Endodermal cell (in vitro differentiated cells): ENCODE data around the gene VAV2. TPM values are rescaled to one million over a fixed set of nuclear protein-coding genes. Genes with fewer than 3 reads are reported as not detected.

Source experiments
- DNase-seq: peaks from one replicate; pipeline ENCODE4 v3.0.0-alpha.2; 2017
- H3K27ac ChIP-seq: 2 replicates; pipeline ENCODE4 v1.5.1; 2013; ENCODE audit warnings: mild to moderate bottlenecking, low read depth, low read length, moderate library complexity
- H3K27me3 ChIP-seq: 2 replicates; pipeline ENCODE4 v1.6.1; 2013; ENCODE audit warnings: mild to moderate bottlenecking, low read length, moderate library complexity; ENCODE audit not compliant: insufficient read depth, control insufficient read depth, poor library complexity, severe bottlenecking
- H3K36me3 ChIP-seq: 2 replicates; pipeline ENCODE4 v1.7.0; 2013; ENCODE audit warnings: mild to moderate bottlenecking, low read length, moderate library complexity; ENCODE audit not compliant: control insufficient read depth, insufficient read depth
- H3K4me1 ChIP-seq: one replicate; pipeline ENCODE4 v1.7.0; 2013; ENCODE audit warnings: low read length; ENCODE audit not compliant: control insufficient read depth, insufficient read depth
- H3K4me3 ChIP-seq: 2 replicates; pipeline ENCODE4 v1.5.1; 2013; ENCODE audit warnings: mild to moderate bottlenecking, low read length, moderate library complexity
- H3K9ac ChIP-seq: 2 replicates; pipeline ENCODE4 v1.6.1; 2013; ENCODE audit warnings: mild to moderate bottlenecking, low read length, moderate library complexity; ENCODE audit not compliant: poor library complexity, severe bottlenecking; ENCODE audit errors: extremely low read depth
- H3K9me3 ChIP-seq: 2 replicates; pipeline ENCODE4 v1.6.1; 2013; ENCODE audit warnings: mild to moderate bottlenecking, low read length, moderate library complexity; ENCODE audit not compliant: control insufficient read depth
- H3K27ac Mint-ChIP-seq: 2 replicates; pipeline ENCODE4 v1.8.0; 2020; ENCODE audit warnings: mixed read lengths
- H3K27me3 Mint-ChIP-seq: 2 replicates; pipeline ENCODE4 v1.8.0; 2021; ENCODE audit warnings: mild to moderate bottlenecking, mixed read lengths; ENCODE audit not compliant: insufficient read depth
- H3K36me3 Mint-ChIP-seq: 2 replicates; pipeline ENCODE4 v1.8.0; 2020; ENCODE audit warnings: low read depth, mixed read lengths
- H3K4me1 Mint-ChIP-seq: 2 replicates; pipeline ENCODE4 v1.8.0; 2020; ENCODE audit warnings: mixed read lengths
- H3K4me3 Mint-ChIP-seq: 2 replicates; pipeline ENCODE4 v1.8.0; 2020; ENCODE audit warnings: mild to moderate bottlenecking, moderate library complexity, mixed read lengths
- H3K9me3 Mint-ChIP-seq: 2 replicates; pipeline ENCODE4 v1.8.0; 2020; ENCODE audit warnings: mild to moderate bottlenecking, mixed read lengths
- WGBS, 2 experiments: methylation state at CpG; one replicate each; pipeline versions ENCODE4 v1.1.5 to v1.1.7; 2013; ENCODE audit warnings: missing lambda C conversion rate in 2 of 2, mixed read lengths in 1 of 2; ENCODE audit not compliant: insufficient coverage in 1 of 2, insufficient read length in 1 of 2; 5-methylcytosine and 5-hydroxymethylcytosine counted together
- total RNA-seq, 2 donors: library from RNA; stranded (reverse); fragmentation: NEBNext Ultra II Directional in 1 of 2; extraction: Animal tissue kit (Norgen Biotek cat#: 25700) in 1 of 2; gene quantifications; 2 replicates in 1 of 2; 3 replicates in 1 of 2; pipeline ENCODE4 v1.2.1, GENCODE V29; 2021
- TF ChIP-seq, protein P1 (sequence below): fragments of 200-600 bp; sonication (generic); conservative IDR thresholded peaks from 2 replicates; pipeline ENCODE4 v1.5.0; 2021; ENCODE audit warnings: antibody characterized with exemption, mild to moderate bottlenecking

VAV2 gene
- total RNA-seq, 2 donors from 2014 or later, result 29.8 to 35.9 TPM

GRCh38 chr9:133979273-133979920 lies 12.7 kb downstream of the VAV2 start:
- no peak for DNase-seq

DNA sequence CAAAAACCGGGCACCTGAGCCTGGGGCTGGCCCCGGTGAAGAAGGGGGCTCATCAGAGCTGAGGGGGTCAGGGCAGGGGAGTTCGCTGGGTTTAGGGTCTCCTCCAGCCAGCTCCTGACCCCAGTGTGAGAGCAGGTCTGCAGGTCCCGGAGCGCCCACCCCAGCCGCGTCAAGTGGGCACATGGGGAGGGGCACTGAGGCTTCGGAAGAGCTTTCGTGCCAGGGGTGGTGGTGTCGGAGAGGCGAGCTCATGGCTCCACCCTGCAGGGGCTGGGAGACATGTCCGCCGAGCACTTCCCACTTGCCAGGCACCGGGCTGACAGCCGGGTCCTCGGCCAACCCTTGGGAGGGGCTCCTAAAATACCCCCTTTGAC lies 13.2 kb downstream of the VAV2 start:
- WGBS, 2 experiments, result 92 to 93% methylated on average over 16 of the region's 16 CpGs
- H3K27ac Mint-ChIP-seq, result peak overlapping the region; percentile 10

More at GRCh38 chr9:133979273-133979920, 12.7 kb downstream of the VAV2 start:
- no peaks in the 10 kb centered on the region for H3K9me3 Mint-ChIP-seq
- H3K4me3 Mint-ChIP-seq, result no peak overlapping the region
- H3K27me3 Mint-ChIP-seq, result no peaks in the 10 kb centered on the region
- no peaks in the 10 kb centered on the region for H3K4me1 ChIP-seq
- H3K36me3 Mint-ChIP-seq, result no peaks in the 10 kb centered on the region
- H3K4me3 ChIP-seq, result no peak overlapping the region
- no peak overlapping the region for H3K27ac Mint-ChIP-seq
- no peaks in the 10 kb centered on the region for H3K36me3 ChIP-seq
- H3K9ac ChIP-seq, result no peak overlapping the region
- TF ChIP-seq, protein P1, sequence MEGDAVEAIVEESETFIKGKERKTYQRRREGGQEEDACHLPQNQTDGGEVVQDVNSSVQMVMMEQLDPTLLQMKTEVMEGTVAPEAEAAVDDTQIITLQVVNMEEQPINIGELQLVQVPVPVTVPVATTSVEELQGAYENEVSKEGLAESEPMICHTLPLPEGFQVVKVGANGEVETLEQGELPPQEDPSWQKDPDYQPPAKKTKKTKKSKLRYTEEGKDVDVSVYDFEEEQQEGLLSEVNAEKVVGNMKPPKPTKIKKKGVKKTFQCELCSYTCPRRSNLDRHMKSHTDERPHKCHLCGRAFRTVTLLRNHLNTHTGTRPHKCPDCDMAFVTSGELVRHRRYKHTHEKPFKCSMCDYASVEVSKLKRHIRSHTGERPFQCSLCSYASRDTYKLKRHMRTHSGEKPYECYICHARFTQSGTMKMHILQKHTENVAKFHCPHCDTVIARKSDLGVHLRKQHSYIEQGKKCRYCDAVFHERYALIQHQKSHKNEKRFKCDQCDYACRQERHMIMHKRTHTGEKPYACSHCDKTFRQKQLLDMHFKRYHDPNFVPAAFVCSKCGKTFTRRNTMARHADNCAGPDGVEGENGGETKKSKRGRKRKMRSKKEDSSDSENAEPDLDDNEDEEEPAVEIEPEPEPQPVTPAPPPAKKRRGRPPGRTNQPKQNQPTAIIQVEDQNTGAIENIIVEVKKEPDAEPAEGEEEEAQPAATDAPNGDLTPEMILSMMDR, result no peak
- H3K4me1 Mint-ChIP-seq, result peaks cover 10% of the 10 kb centered on the region
- H3K27me3 ChIP-seq, result no peaks in the 10 kb centered on the region
- 80 to 89% methylated on average over 19 to 37 of the region's 37 CpGs for WGBS, 2 experiments
- H3K9me3 ChIP-seq, result no peaks in the 10 kb centered on the region
- peak overlapping the region; percentile 60 for H3K27ac ChIP-seq

DNA sequence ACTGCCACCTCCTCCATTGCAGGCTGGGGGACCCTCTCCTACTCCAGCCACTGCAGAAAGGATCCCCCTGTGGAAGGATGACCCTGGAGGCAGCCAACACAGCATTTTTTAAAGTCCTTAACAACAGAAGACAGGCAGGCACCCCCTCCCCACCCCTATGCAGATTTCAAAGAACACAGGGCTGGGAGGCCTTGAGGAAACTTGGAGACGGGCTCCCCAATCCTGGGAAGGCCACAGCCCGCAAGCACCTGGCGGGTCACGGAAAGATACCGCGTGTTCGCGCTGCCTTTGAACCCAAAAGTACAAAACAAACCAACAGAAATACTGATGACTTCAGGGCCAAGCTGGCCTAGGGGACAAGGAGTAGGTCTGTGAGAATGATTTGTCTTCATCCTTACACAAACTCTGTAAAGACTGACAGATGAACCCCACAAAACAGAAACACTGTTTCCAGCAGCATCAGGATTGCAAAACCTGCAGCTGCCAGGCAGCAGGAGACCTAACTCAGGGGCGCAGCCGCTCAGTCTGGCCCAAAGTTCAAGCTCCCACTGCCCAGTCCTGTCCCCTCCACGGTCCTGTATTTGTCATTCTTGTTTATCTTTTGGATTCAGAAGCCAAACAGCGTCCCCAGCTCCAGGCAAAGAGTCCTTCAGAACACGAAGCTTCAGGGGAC lies 13.8 kb downstream of the VAV2 start:
- H3K36me3 ChIP-seq, result no peaks in the 10 kb centered on the region
- H3K4me1 ChIP-seq, result no peaks in the 10 kb centered on the region
- TF ChIP-seq, protein P1, result no peak
- H3K27me3 Mint-ChIP-seq, result no peaks in the 10 kb centered on the region
- WGBS, 2 experiments, result 92 to 96% methylated on average over 8 to 13 of the region's 13 CpGs
- H3K27ac ChIP-seq, result no peak overlapping the region
- H3K4me1 Mint-ChIP-seq, result peaks cover 12% of the 10 kb centered on the region
- peak overlapping the region; percentile 10 for H3K27ac Mint-ChIP-seq
- H3K9me3 ChIP-seq, result no peaks in the 10 kb centered on the region
- H3K36me3 Mint-ChIP-seq, result no peaks in the 10 kb centered on the region
- no peak overlapping the region for H3K4me3 ChIP-seq
- no peak overlapping the region for H3K4me3 Mint-ChIP-seq
- H3K27me3 ChIP-seq, result no peaks in the 10 kb centered on the region
- H3K9me3 Mint-ChIP-seq, result no peaks in the 10 kb centered on the region
- DNase-seq, result no peak
- no peak overlapping the region for H3K9ac ChIP-seq

More for the DNA sequence above, 13.2 kb downstream of the VAV2 start:
- TF ChIP-seq, protein P1, result no peak
- H3K27me3 Mint-ChIP-seq, result no peaks in the 10 kb centered on the region
- Histone ChIP-seq H3K4me3 (no peak overlapping the region), H3K9ac (no peak overlapping the region), H3K4me1 (no peaks in the 10 kb centered on the region), H3K36me3 (no peaks in the 10 kb centered on the region), H3K27me3 (no peaks in the 10 kb centered on the region), H3K9me3 (no peaks in the 10 kb centered on the region), H3K27ac (no peak overlapping the region)
- peaks cover 10% of the 10 kb centered on the region for H3K4me1 Mint-ChIP-seq
- no peak overlapping the region for H3K4me3 Mint-ChIP-seq
- H3K9me3 Mint-ChIP-seq, result no peaks in the 10 kb centered on the region
- no peaks in the 10 kb centered on the region for H3K36me3 Mint-ChIP-seq
- DNase-seq, result no peak
